ENCODE results near the gene C3orf18.
A peak's percentile ranks its signal among the peaks of the same experiment; 100 is the strongest.

C3orf18 gene

DNA sequence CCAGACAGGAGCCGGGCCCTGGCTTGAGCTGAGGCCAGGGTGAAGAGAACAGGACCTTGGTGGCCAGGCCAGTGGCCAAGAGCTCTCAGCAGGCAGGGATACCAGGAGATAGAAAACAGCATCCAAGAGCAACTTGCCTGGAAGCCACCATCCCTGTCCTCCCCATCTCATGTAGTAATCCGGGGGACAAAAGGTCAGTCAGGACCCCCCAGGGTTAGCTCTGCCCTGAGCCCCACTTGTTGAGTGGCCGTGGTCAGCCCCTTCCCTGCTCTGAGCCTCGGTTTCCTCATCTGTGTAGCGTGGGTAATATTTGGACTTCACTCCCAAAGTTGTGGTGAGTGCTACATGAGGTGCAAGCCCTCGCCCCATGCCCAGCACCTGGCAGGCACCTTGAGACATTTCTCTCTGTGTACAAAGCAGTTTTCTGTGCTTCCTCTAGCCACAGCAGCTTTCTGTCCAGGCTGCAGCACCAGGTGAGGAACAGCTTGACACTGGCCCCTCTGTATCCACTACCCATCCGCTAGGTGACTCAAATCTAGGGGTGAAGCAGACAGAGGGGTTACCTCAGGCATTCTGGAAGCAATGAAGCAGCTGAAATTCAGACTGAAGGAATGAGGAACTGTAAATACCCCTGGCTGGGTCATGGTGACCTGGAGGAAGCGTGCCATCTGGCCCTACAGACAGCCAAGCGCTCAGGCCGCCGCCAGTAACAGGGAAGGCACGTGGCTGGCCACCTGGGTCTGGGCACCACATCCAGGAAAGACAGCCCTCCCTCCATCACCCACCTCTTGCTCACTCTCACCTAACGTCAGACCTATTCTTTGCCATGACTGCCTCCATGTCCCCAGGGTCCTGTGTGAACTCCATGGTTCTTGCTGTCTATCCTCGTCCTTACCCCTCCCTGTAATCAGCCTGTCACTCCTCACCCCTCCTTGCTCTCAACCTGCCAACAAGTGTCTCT, 37.4 kb upstream of the C3orf18 start:
- DNase-seq: peak; percentile 41
- Histone ChIP-seq H3K9me3 (ENCODE audit: severe bottlenecking) (no peaks in the 10 kb centered on the region), H3K27ac (no peak overlapping the region), H3K4me3 (ENCODE audit: low read depth, low read length) (no peak overlapping the region), H3K36me3 (peaks cover 28% of the 10 kb centered on the region), H3K27me3 (ENCODE audit: insufficient read depth, low read depth, severe bottlenecking) (no peaks in the 10 kb centered on the region)
- TF ChIP-seq, protein P1, sequence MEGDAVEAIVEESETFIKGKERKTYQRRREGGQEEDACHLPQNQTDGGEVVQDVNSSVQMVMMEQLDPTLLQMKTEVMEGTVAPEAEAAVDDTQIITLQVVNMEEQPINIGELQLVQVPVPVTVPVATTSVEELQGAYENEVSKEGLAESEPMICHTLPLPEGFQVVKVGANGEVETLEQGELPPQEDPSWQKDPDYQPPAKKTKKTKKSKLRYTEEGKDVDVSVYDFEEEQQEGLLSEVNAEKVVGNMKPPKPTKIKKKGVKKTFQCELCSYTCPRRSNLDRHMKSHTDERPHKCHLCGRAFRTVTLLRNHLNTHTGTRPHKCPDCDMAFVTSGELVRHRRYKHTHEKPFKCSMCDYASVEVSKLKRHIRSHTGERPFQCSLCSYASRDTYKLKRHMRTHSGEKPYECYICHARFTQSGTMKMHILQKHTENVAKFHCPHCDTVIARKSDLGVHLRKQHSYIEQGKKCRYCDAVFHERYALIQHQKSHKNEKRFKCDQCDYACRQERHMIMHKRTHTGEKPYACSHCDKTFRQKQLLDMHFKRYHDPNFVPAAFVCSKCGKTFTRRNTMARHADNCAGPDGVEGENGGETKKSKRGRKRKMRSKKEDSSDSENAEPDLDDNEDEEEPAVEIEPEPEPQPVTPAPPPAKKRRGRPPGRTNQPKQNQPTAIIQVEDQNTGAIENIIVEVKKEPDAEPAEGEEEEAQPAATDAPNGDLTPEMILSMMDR (IDR thresholded peaks at IDR 0.05; ENCODE audit: low read depth, low read length): no peak

DNA sequence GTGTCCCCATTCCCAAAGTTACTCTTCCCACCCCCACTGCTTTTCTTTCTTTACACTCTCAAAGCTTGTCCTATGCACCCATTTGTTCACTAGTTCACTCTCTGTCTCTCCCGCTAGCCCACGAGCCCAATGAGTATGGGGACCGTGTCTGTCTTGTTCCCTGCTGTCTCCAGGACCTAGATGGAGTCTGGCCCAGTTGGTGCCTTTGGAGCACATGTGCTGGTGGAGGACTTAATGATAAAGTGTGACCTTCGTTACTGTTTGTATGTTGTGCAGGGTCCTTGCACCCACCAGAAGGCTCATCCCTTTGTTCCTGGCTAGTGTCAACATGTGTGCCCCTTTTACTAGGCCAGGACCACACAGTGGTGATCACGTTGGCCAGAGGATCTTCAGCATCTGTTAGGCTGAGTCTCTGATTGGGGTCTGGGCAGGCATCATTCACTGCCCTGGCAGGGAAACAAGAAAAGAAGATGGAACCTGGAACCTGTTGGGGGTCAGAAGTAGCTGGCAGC, 36.6 kb upstream of the C3orf18 start:
- TF ChIP-seq, protein P1 (IDR thresholded peaks at IDR 0.05; ENCODE audit: low read depth, low read length): no peak
- H3K27ac ChIP-seq: no peak overlapping the region
- H3K4me3 ChIP-seq (ENCODE audit: low read depth, low read length): no peak overlapping the region

DNA sequence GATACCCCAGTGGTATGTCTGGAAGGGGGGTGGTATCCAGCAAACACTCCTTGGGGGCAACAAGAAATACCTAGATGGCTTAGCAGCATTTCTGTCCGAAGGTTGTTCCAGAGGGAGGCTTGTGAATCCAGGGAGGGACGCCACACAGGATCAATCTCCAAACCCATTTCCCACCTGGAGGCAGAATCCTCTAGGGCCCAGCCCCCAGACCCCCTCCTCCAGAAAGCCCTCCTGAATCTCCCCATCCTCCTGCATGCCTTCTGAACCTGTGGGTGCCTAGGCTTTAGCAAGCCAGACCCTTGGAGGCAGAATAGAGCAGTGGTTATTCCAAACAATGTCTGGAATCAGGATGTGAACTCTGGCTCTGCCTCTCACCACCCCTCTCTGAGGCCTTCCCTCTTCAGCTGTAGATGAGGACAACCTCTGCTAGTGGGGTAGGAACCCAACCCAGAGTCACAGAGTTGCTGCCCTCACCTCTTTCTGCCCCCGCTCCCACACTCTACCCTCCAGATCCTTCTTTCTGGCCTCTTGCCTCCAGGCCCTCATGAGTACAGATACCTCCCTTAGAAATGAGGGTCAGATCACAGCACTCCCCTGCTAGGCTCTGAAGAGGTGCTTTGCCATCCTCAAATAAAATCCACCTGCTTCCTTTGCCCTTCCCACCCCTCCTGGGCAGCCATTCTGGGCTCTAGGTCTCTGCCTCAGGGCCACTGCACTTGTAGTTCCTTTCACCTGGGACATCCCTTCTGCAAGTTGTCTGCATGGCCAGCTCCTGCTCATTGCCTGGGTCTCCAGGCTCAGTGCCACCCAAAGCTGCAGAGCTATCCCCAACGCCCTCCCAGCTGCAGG, 35.9 kb upstream of the C3orf18 start:
- H3K27me3 ChIP-seq (ENCODE audit: insufficient read depth, low read depth, severe bottlenecking): no peaks in the 10 kb centered on the region
- H3K9me3 ChIP-seq (ENCODE audit: severe bottlenecking): no peaks in the 10 kb centered on the region
- H3K27ac ChIP-seq: no peak overlapping the region
- TF ChIP-seq, protein P1 (IDR thresholded peaks at IDR 0.05; ENCODE audit: low read depth, low read length): no peak
- no peak overlapping the region for H3K4me3 ChIP-seq (ENCODE audit: low read depth, low read length)
- DNase-seq: no peak
- H3K36me3 ChIP-seq: peaks cover 24% of the 10 kb centered on the region

More for the DNA sequence above, 36.6 kb upstream of the C3orf18 start:
- no peak for DNase-seq
- Histone ChIP-seq H3K27me3 (ENCODE audit: insufficient read depth, low read depth, severe bottlenecking) (no peaks in the 10 kb centered on the region), H3K36me3 (peaks cover 28% of the 10 kb centered on the region), H3K9me3 (ENCODE audit: severe bottlenecking) (no peaks in the 10 kb centered on the region)

DNA sequence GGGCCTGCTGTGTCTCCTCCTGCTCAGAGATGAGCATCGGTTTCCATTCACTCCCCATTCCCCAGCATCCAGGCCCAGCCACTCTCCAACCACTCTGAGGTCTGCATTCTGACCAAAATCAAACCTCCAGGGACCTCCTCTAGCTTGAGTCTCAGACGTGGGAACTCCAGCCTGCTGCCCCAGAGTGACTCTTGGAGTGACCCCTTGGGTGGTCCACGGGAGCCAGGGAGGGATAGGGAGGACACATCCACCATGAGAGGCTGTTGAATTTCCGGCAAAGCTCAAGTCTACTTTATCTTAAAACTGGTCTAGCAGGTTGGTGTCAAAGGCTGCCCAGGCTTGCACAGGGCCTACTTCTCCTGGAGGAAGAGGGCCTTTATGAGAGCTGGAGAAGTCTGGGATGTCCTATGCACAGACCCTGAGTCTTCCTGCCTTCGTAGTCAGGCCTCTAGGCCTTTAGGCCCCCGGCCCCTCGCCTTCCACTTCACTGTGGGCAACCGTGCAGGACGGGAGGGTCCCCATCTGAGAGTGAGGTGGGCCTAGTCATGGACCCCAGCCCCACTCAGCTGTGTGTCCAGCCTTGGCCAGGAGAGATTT, 35.1 kb upstream of the C3orf18 start:
- Histone ChIP-seq H3K27ac (no peak overlapping the region), H3K9me3 (ENCODE audit: severe bottlenecking) (no peaks in the 10 kb centered on the region), H3K4me3 (ENCODE audit: low read depth, low read length) (no peak overlapping the region), H3K27me3 (ENCODE audit: insufficient read depth, low read depth, severe bottlenecking) (no peaks in the 10 kb centered on the region), H3K36me3 (peaks cover 17% of the 10 kb centered on the region)
- DNase-seq: no peak
- TF ChIP-seq, protein P1 (IDR thresholded peaks at IDR 0.05; ENCODE audit: low read depth, low read length): no peak

DNA sequence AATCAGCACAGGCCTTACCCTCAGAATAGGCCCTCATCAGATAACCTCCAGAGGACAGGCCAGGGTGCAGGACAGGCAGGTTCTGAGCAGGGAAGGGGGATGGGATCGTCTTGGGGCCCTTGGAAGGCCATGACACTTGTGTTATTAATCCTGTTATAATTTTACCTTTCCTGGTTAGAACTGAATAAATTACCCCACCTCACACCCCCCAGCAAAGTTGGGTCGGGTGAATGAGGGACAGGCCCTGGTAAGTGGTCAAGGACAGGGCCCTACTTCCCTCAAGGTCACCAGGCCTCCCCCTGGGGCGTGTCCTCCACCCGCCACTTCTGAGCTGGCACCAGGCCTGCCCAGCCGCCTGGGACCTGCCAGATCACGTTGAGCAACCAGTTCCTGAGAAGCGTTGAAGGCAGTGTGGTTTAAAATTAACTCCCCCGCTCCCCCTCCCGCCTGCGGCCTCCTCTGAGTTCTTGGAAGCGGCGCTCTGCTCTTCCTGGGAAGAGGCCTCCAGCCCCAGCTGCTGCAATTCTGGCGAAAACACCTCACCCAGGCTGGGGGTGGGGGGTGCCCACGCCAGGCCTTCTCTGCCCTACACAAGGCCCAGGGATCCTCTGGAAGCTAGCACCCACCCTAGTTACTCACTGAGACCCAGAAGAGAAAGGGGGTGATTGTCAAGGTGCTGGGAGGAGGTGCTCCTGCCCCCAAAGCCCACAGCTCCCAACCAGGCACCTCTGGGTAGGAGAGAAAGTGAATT, 33.5 kb upstream of the C3orf18 start:
- H3K4me3 ChIP-seq (ENCODE audit: low read depth, low read length): no peak overlapping the region
- H3K27ac ChIP-seq: peak overlapping the region; percentile 44

More for the DNA sequence above, 33.5 kb upstream of the C3orf18 start:
- DNase-seq: peak; percentile 44
- TF ChIP-seq, protein P1 (IDR thresholded peaks at IDR 0.05; ENCODE audit: low read depth, low read length): no peak
- Histone ChIP-seq H3K36me3 (peaks cover 1% of the 10 kb centered on the region; the same call in 1 of the 2 replicates), H3K27me3 (ENCODE audit: insufficient read depth, low read depth, severe bottlenecking) (no peaks in the 10 kb centered on the region), H3K9me3 (ENCODE audit: severe bottlenecking) (no peaks in the 10 kb centered on the region)
